ENCODE results near the gene FHIT. TPM values are rescaled to one million over a fixed set of nuclear protein-coding genes. Genes with fewer than 3 reads are reported as not detected.

The FHIT gene
- total and polyA plus RNA-seq, 7 donors, result 0.98 to 10.4 (median 4.0) TPM

DNA sequence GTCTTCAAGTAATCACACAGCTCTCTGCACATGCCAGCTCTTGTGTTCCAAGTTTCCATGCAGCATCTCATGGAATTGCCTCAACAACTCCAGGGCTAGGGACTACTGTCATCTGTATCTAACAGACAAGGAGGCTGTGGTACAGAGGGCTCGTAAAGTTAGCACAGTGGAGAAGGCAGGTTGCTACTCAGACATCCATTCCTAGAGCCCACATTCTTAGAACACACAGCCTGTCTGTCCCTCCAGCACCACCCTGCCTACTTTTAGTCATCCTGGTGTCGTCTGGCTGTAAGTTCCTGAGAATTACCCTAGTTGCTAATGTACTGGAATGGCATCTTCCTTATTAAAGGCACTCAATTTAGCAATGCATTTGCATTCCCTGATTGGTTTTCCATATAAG lies 862.5 kb downstream of the FHIT start:
- 83 to 89% (median 86%) methylated on average over 2 of the region's 2 CpGs for WGBS, 3 donors
- no peaks in the 10 kb centered on the region for H3K9me3 ChIP-seq
- TF ChIP-seq, protein P1, sequence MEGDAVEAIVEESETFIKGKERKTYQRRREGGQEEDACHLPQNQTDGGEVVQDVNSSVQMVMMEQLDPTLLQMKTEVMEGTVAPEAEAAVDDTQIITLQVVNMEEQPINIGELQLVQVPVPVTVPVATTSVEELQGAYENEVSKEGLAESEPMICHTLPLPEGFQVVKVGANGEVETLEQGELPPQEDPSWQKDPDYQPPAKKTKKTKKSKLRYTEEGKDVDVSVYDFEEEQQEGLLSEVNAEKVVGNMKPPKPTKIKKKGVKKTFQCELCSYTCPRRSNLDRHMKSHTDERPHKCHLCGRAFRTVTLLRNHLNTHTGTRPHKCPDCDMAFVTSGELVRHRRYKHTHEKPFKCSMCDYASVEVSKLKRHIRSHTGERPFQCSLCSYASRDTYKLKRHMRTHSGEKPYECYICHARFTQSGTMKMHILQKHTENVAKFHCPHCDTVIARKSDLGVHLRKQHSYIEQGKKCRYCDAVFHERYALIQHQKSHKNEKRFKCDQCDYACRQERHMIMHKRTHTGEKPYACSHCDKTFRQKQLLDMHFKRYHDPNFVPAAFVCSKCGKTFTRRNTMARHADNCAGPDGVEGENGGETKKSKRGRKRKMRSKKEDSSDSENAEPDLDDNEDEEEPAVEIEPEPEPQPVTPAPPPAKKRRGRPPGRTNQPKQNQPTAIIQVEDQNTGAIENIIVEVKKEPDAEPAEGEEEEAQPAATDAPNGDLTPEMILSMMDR (IDR thresholded peaks at IDR 0.05), result no peak
- no peaks in the 10 kb centered on the region for H3K4me1 ChIP-seq
- H3K4me3 ChIP-seq, result no peak overlapping the region
- DNase-seq (no peak), ATAC-seq (no peak)
- H3K27ac ChIP-seq, result no peak overlapping the region
- H3K27me3 ChIP-seq (ENCODE audit: insufficient read depth in 3 of 3, low read length in 2 of 3), result no peaks in the 10 kb centered on the region
- H3K36me3 ChIP-seq (ENCODE audit: insufficient read depth in 1 of 2, low read depth in 1 of 2), result no peaks in the 10 kb centered on the region
- intact Hi-C loops (cut with DNase I), result no loop called here

DNA sequence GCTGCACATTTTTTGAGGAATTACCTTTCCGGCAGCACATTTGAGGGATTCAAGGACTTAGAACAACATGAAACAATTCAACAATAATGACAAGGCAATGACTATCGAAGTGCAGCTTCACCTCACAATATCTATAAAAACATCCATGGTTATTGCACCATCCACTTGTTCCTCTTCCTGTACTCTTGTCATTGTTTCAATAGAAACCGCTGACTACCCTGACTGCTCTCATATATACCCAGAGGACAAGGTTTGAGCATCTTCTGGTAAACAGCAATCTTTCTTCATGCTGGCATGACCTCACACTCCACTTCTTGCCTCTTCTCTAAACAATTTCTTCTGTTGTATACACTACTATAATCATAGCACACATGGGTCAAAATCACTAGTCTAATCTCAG lies 864.9 kb downstream of the FHIT start:
- 62 to 94% (median 84%) methylated on average over 3 of the region's 3 CpGs for whole genome bisulfite sequencing, 3 donors
- TF ChIP-seq, protein P1 (IDR thresholded peaks at IDR 0.05), result no peak
- H3K9me3 ChIP-seq, result no peaks in the 10 kb centered on the region
- no peak overlapping the region for H3K27ac ChIP-seq
- H3K36me3 ChIP-seq (ENCODE audit: insufficient read depth in 1 of 2, low read depth in 1 of 2), result no peaks in the 10 kb centered on the region
- H3K4me3 ChIP-seq, result no peak overlapping the region
- ATAC-seq (no peak), DNase-seq (no peak)
- intact Hi-C loops (cut with DNase I), result no loop called here
- H3K27me3 ChIP-seq (ENCODE audit: insufficient read depth in 3 of 3, low read length in 2 of 3), result no peaks in the 10 kb centered on the region
- H3K4me1 ChIP-seq, result no peaks in the 10 kb centered on the region

DNA sequence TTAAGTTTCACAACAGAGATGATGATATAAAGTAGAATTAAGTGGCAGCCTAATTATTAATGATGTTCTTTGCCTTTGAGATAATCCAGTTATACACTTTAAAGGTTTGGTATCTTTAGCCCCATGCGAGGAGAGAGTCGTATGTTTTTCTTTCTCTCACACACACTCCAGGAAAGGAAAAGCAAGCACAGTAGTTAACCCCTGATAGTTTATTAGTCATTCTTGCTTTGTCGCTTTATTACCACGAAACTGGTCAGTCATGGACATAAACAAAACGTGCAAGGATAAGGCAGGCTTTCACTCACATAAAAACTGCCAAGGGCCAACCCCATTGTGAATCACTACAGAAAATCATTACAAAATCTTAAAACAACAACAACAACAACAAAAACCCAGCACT lies 866.9 kb downstream of the FHIT start:
- Histone ChIP-seq H3K27ac (no peak overlapping the region), H3K4me3 (no peak overlapping the region), H3K27me3 (ENCODE audit: insufficient read depth in 3 of 3, low read length in 2 of 3) (no peaks in the 10 kb centered on the region), H3K4me1 (no peaks in the 10 kb centered on the region), H3K9me3 (no peaks in the 10 kb centered on the region), H3K36me3 (ENCODE audit: insufficient read depth in 1 of 2, low read depth in 1 of 2) (no peaks in the 10 kb centered on the region)
- intact Hi-C loops (cut with DNase I), result no loop called here
- TF ChIP-seq, protein P1 (IDR thresholded peaks at IDR 0.05), result no peak
- ATAC-seq (no peak), DNase-seq (no peak)
- 43 to 64% (median 61%) methylated on average over 5 of the region's 5 CpGs for WGBS, 3 donors

DNA sequence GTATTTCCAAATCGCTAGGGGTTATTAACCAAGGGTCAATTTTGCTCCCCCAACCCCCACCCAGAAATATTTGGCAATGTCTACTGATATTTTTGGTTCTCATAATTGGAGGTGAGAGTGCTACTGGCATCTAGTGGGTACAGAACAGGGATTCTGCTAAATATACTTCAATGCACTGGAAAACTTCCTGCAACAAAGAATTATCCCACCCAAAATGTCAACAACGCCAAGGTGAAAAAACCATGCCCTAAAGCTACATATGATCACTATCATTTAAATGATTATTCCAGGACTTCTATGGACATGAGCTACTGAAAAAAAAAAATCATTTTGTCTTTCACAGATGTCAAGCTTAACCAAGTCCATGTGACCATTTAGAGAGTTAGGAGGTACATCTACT lies 867.9 kb downstream of the FHIT start:
- ATAC-seq (no peak), DNase-seq (no peak)
- H3K27ac ChIP-seq, result no peak overlapping the region
- WGBS, 3 donors, result 83 to 91% (median 90%) methylated on average over 2 of the region's 2 CpGs
- intact Hi-C loops (cut with DNase I), result no loop called here
- no peak overlapping the region for H3K4me3 ChIP-seq
- no peaks in the 10 kb centered on the region for H3K9me3 ChIP-seq
- H3K27me3 ChIP-seq (ENCODE audit: insufficient read depth in 3 of 3, low read length in 2 of 3), result no peaks in the 10 kb centered on the region
- no peaks in the 10 kb centered on the region for H3K4me1 ChIP-seq
- TF ChIP-seq, protein P1 (IDR thresholded peaks at IDR 0.05), result no peak
- H3K36me3 ChIP-seq (ENCODE audit: insufficient read depth in 1 of 2, low read depth in 1 of 2), result no peaks in the 10 kb centered on the region

DNA sequence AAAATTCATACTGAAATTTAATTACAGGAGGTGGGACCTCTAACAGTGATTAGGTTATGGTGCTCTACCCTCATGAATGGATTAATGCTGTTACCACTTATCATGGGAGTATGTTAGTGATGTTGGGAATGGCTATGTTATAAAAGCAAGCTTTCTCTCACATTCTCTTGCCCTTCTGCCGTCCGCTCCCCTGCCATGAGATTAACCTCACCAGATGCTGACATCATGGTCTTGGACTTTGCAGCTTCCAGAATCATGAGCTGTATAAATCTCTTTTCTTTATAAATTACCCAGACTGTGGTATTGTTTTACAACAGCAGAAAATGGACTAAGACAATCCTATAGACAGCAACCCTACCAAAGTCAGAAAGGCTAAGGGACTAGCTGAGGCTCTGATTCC lies 884.8 kb downstream of the FHIT start:
- H3K9me3 ChIP-seq, result no peaks in the 10 kb centered on the region
- peaks cover 0 to 3% (median 0%) of the 10 kb centered on the region in 3 donors for H3K27me3 ChIP-seq (ENCODE audit: insufficient read depth in 3 of 3, low read length in 2 of 3)
- H3K27ac ChIP-seq, result no peak overlapping the region
- TF ChIP-seq, protein P1 (IDR thresholded peaks at IDR 0.05), result no peak
- no peak overlapping the region for H3K4me3 ChIP-seq
- WGBS, 3 donors, result 84 to 90% (median 86%) methylated on average over 2 of the region's 2 CpGs
- no peaks in the 10 kb centered on the region for H3K36me3 ChIP-seq (ENCODE audit: insufficient read depth in 1 of 2, low read depth in 1 of 2)
- no peak for ATAC-seq
- intact Hi-C loops (cut with DNase I), result no loop called here
- H3K4me1 ChIP-seq, result no peaks in the 10 kb centered on the region
- DNase-seq, result no peak

All from psoas muscle (tissue), 8 donors.